GM12878 (cell line): ENCODE results near the gene SMIM35. TPM values are rescaled to one million over a fixed set of nuclear protein-coding genes. Genes with fewer than 3 reads are reported as not detected.

ENCODE experiments used
- ATAC-seq: fragments of 200-7000 bp; cut with Tn5 transposase; 3 replicates; pipeline ENCODE4 v1.9.1; 2020; ENCODE audit warnings: mild to moderate bottlenecking, moderate library complexity
- BruUV-seq: library from RNA; stranded (reverse); fragments of 400-500 nt; replicated peaks from 2 replicates; lab custom pipeline; 2021; lab: Mats Ljungman, UMichigan
- CTCF ChIA-PET: fragments of 300-600 bp; sonication (Branson Sonifier 250); formaldehyde crosslinking; extraction: SDS; loops from one replicate; lab custom pipeline; 2021; ENCODE audit warnings: inconsistent platforms; lab: Yijun Ruan, JAX
- POLR2A ChIA-PET: fragments of 350-600 bp; formaldehyde crosslinking; extraction: SDS; loops from one replicate; lab custom pipeline; 2021; ENCODE audit warnings: inconsistent platforms; lab: Charles Lee
- RAD21 ChIA-PET: fragments of 300-600 bp; sonication (Branson Sonifier 250); formaldehyde crosslinking; loops from one replicate; lab custom pipeline; 2023; ENCODE audit warnings: antibody characterized with exemption; ENCODE audit not compliant: unreplicated experiment; lab: Charles Lee
- SMC1A ChIA-PET: fragments of 300-600 bp; sonication (Branson Sonifier 250); formaldehyde crosslinking; loops from one replicate; lab custom pipeline; 2023; ENCODE audit not compliant: unreplicated experiment, uncharacterized antibody; lab: Charles Lee
- DNase-seq: peaks from one replicate; pipeline ENCODE4 v3.0.0-alpha.2; 2011; ENCODE audit warnings: low read depth, low spot score
- FAIRE-seq: peaks from 3 replicates; lab custom pipeline; 2011; peaks lifted over from hg19 to GRCh38; lab: Jason Lieb, UNC
- H2AFZ ChIP-seq: 2 replicates; pipeline ENCODE4 v1.6.0; 2011; ENCODE audit warnings: low read depth, low read length, control low read depth; ENCODE audit not compliant: control insufficient read depth
- H3K27ac ChIP-seq: 2 replicates; pipeline ENCODE4 v1.5.1; 2011; ENCODE audit warnings: control low read depth; ENCODE audit not compliant: control insufficient read depth, insufficient read depth
- H3K27me3 ChIP-seq, 2 experiments: replicated peaks in 1 of 2; 2 replicates each; pipeline versions ENCODE4 v1.6.0 to v1.6.1; 2011; ENCODE audit warnings: low read length in 1 of 2; ENCODE audit not compliant: control insufficient read depth in 2 of 2, insufficient read depth in 2 of 2
- H3K36me3 ChIP-seq, 2 experiments: 2 replicates each; pipeline ENCODE4 v1.5.1; 2011; ENCODE audit warnings: low read length in 1 of 2; ENCODE audit not compliant: control insufficient read depth in 2 of 2, insufficient read depth in 2 of 2
- H3K4me1 ChIP-seq: 2 replicates; pipeline ENCODE4 v1.6.1; 2011; ENCODE audit warnings: mild to moderate bottlenecking, low read length, moderate library complexity, mixed read lengths; ENCODE audit not compliant: control insufficient read depth, insufficient read depth
- H3K4me2 ChIP-seq: 2 replicates; pipeline ENCODE4 v1.6.0; 2011; ENCODE audit warnings: control low read depth; ENCODE audit not compliant: control insufficient read depth, insufficient read depth
- H3K4me3 ChIP-seq: fragments of 200-600 bp; sonication (generic); 2 replicates; pipeline ENCODE4 v1.5.1; 2016
- H3K79me2 ChIP-seq: 2 replicates; pipeline ENCODE4 v1.6.0; 2011; ENCODE audit warnings: low read length; ENCODE audit not compliant: control insufficient read depth, insufficient read depth
- H3K9ac ChIP-seq: 2 replicates; pipeline ENCODE4 v1.8.0; 2011; ENCODE audit warnings: low read length, control low read depth, mixed read lengths; ENCODE audit not compliant: control insufficient read depth, insufficient read depth
- H3K9me3 ChIP-seq: replicated peaks from 3 replicates; pipeline ENCODE4 v1.5.1; 2011; ENCODE audit warnings: mild to moderate bottlenecking, low read length; ENCODE audit not compliant: control insufficient read depth, insufficient read depth
- H4K20me1 ChIP-seq: 2 replicates; pipeline ENCODE4 v1.6.0; 2011; ENCODE audit not compliant: control insufficient read depth, insufficient read depth
- BHLHE40 ChIP-seq, 2 experiments: fragments of 450-650 bp in 1 of 2; IDR thresholded peaks; 2 replicates each; pipeline ENCODE4 v1.6.1; 2011 to 2017; ENCODE audit warnings: low read depth in 2 of 2, borderline replicate concordance in 1 of 2, improper control_type of control experiment in 1 of 2, low read length in 1 of 2, mild to moderate bottlenecking in 1 of 2
- CBX5 ChIP-seq: sonication (generic); IDR thresholded peaks from 2 replicates; pipeline ENCODE4 v1.6.1; 2016; ENCODE audit warnings: low read depth, moderate library complexity, mild to moderate bottlenecking, inconsistent platforms
- E2F4 ChIP-seq: IDR thresholded peaks from 2 replicates; pipeline ENCODE4 v1.6.1; 2012; ENCODE audit warnings: low read depth, low read length, improper control_type of control experiment
- ELK1 ChIP-seq: IDR thresholded peaks from 2 replicates; pipeline ENCODE4 v1.6.1; 2012; ENCODE audit warnings: low read depth, low read length, improper control_type of control experiment
- IRF3 ChIP-seq: fragments of 450-650 bp; IDR thresholded peaks from 2 replicates; pipeline ENCODE4 v1.6.1; 2014; ENCODE audit warnings: mild to moderate bottlenecking
- KLF5 ChIP-seq: fragments of 450-650 bp; IDR thresholded peaks from 2 replicates; pipeline ENCODE4 v1.6.1; 2014; ENCODE audit warnings: mild to moderate bottlenecking; ENCODE audit not compliant: partially characterized antibody
- MYC ChIP-seq: IDR thresholded peaks from 2 replicates; pipeline ENCODE4 v1.6.1; 2011; ENCODE audit warnings: mild to moderate bottlenecking, low read length, moderate library complexity, inconsistent platforms; ENCODE audit not compliant: insufficient read depth, insufficient replicate concordance, insufficient read length, severe bottlenecking
- NKRF ChIP-seq: fragments of 450-650 bp; conservative IDR thresholded peaks from 2 replicates; pipeline ENCODE4 v1.6.1; 2017; ENCODE audit warnings: mild to moderate bottlenecking, moderate library complexity
- POU2F2 ChIP-seq: IDR thresholded peaks from 3 replicates; pipeline ENCODE4 v1.6.1; 2011; ENCODE audit warnings: low read depth, mild to moderate bottlenecking, low read length, borderline replicate concordance
- SRF ChIP-seq, 2 experiments: IDR thresholded peaks; 2 replicates each; pipeline ENCODE4 v1.6.1; 2011; ENCODE audit warnings: low read depth in 2 of 2, low read length in 2 of 2, mild to moderate bottlenecking in 1 of 2, moderate library complexity in 1 of 2
- TCF7 ChIP-seq: IDR thresholded peaks from 2 replicates; pipeline ENCODE4 v1.6.1; 2014; ENCODE audit warnings: antibody characterized with exemption, borderline replicate concordance
- WGBS: methylation state at CpG from one replicate; pipeline ENCODE4 v1.1.6; 2016; ENCODE audit warnings: low lambda C conversion rate; ENCODE audit not compliant: insufficient replicate concordance, insufficient coverage; ENCODE audit errors: missing lambda C conversion rate; 5-methylcytosine and 5-hydroxymethylcytosine counted together
- in situ Hi-C: fragments of 300-500 bp; cut with MboI; formaldehyde crosslinking; loops from 9 replicates; pipeline ENCODE4 v1.14.3; 2018; ENCODE audit warnings: mixed read lengths
- intact Hi-C: fragments of 100-400 bp; cut with micrococcal nuclease; formaldehyde crosslinking; loops from one replicate; pipeline ENCODE4 v1.14.2; 2022; ENCODE audit not compliant: unreplicated experiment
- polyA plus RNA-seq, 11 experiments: library from polyadenylated mRNA; depleted of rRNA in 4 of 11; unstranded in 6 of 11; stranded (reverse) in 5 of 11; fragments of >200 nt; fragmentation: Nextera tagmentation in 4 of 11; fragmentation: Illumina TruSeq in 1 of 11; extraction: Ambion mirVana in 4 of 11; extraction: Trizol in 1 of 11; gene quantifications; 1 replicate in 1 of 11; 2 replicates in 10 of 11; pipeline versions ENCODE4 v1.2.1 to v1.2.3, GENCODE V29; 2011 to 2016; ENCODE audit warnings: inconsistent platforms in 2 of 11, missing spikeins in 2 of 11, low read depth in 1 of 11
- total RNA-seq, 4 experiments: library from RNA; depleted of rRNA in 3 of 4; stranded (reverse); fragments of >200 nt in 3 of 4; fragmentation: Illumina TruSeq in 1 of 4; extraction: Trizol in 1 of 4; gene quantifications; 2 replicates each; pipeline versions ENCODE4 v1.2.1 to v1.2.3, GENCODE V29; 2013 to 2021

The SMIM35 gene
- total and polyA plus RNA-seq, 10 of the 15 experiments (the other 5 are each of a cell fraction or from before 2014, with no cell fraction given) = 0.02 to 1.1 (median 0.05) TPM; not detected in 5

GRCh38 chr11:118005224-118006152 is 81.3 kb downstream of the SMIM35 start:
- FAIRE-seq (no peak), DNase-seq (no peak), ATAC-seq (no peak)
- intact Hi-C loops = no loop called here
- H3K4me3 ChIP-seq = no peak overlapping the region
- H3K9me3 ChIP-seq = no peaks in the 10 kb centered on the region; the same call in 2 of the 3 replicates
- H3K4me1 ChIP-seq = peaks cover 73% of the 10 kb centered on the region
- 0 out of 4 replicates have a peak, but pooled peaks cover 0 to 3% of the 10 kb centered on the region in 2 experiments for H3K36me3 ChIP-seq
- WGBS = 50% methylated on average over 12 of the region's 12 CpGs
- H2AFZ ChIP-seq = no peak overlapping the region
- H3K79me2 ChIP-seq = no peaks in the 10 kb centered on the region
- no peak overlapping the region for H3K27ac ChIP-seq
- SMC1A ChIA-PET = interaction anchor here (0.9 to 19.0 kb wide), 6 partner anchors 10 to 55 kb away, joined by 3 to 280 read pairs (median 6); partner anchors contain the start of gene IL10RA
- RAD21 ChIA-PET = interaction anchor here (1.0 to 3.2 kb wide), 5 partner anchors 18 to 59 kb away, joined by 3 to 21 read pairs (median 6); partner anchors contain the start of gene IL10RA
- CTCF ChIA-PET = interaction anchor here (1.7 to 8.0 kb wide), 2 partner anchors 18 to 197 kb away, joined by 4 to 49 read pairs; partner anchors contain the start of gene IL10RA
- in situ Hi-C loops = no loop called here
- H3K9ac ChIP-seq = no peak overlapping the region
- POLR2A ChIA-PET = interaction anchor here (0.9 to 4.3 kb wide), 4 partner anchors 8 to 37 kb away, joined by 3 to 20 read pairs (median 9); no protein-coding TSS in a partner anchor
- no peaks in the 10 kb centered on the region for H3K27me3 ChIP-seq
- no peak overlapping the region for H3K4me2 ChIP-seq
- BruUV-seq = no TSS peak
- H4K20me1 ChIP-seq = no peaks in the 10 kb centered on the region
- TF ChIP-seq MYC (no peak), TCF7 (no peak), ELK1 (no peak), POU2F2 (no peak), CBX5 (no peak), E2F4 (no peak), IRF3 (no peak), SRF (IDR thresholded peaks at IDR 0.05; ENCODE audit: low read depth in 2 of 2, low read length in 2 of 2) (no peak), BHLHE40 (IDR thresholded peaks at IDR 0.05; ENCODE audit: borderline replicate concordance in 1 of 2, low read depth in 2 of 2, low read length in 1 of 2) (no peak), NKRF (no peak), KLF5 (no peak)
